Measurements from ENCODE around the gene TTC39C. TPM values are rescaled to one million over a fixed set of nuclear protein-coding genes. Genes with fewer than 3 reads are reported as not detected.

Gene TTC39C
- total RNA-seq, 1 donor from 2014 or later = 12.8 TPM

DNA sequence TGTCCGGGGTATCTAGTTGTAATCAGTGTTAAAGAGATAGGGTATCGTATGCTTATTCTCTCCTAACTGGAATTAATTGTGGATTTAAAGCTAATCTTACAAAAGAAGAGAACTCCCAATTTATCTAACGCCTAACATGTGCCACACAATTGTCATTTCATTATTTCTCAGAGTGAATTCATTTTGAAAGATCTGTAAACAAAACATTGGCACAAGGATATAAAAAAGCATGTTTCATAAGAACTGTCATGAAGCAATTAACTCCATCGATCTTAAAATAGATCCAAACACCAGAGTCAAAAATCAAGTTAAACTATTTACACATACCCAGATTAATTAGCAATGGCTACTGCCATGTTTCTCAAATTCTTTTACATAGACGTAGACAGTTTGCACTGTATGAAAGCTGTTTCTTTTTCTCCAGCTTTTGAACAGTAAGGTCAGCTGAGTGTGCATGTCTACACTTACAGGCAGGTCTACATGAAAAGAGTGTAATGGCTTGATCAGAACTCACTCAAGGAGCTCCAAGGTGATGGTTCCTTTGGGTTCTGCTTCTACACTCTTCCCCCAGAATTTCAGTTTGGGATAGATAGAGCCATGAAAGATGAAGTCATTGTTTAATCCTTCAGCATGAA, 163.1 kb downstream of the TTC39C start:
- H4K20me1 ChIP-seq (ENCODE audit: insufficient read depth, low read length) = no peaks in the 10 kb centered on the region
- H3K36me3 Mint-ChIP-seq (ENCODE audit: low read depth, unreplicated experiment) = peaks cover 10% of the 10 kb centered on the region
- H3K27me3 Mint-ChIP-seq (ENCODE audit: low read depth, unreplicated experiment) = no peaks in the 10 kb centered on the region
- no peak overlapping the region for H3K27ac Mint-ChIP-seq (ENCODE audit: unreplicated experiment)
- no peak for DNase-seq (ENCODE audit: low read depth)
- no peaks in the 10 kb centered on the region for H3K27me3 ChIP-seq (ENCODE audit: insufficient read depth, low read length)
- peaks cover 18% of the 10 kb centered on the region for H3K4me1 Mint-ChIP-seq (ENCODE audit: low read depth, unreplicated experiment)
- peaks cover 2% of the 10 kb centered on the region for H3K9me3 Mint-ChIP-seq (ENCODE audit: unreplicated experiment)
- H3K27ac ChIP-seq (ENCODE audit: low read depth, low read length) = no peak overlapping the region
- no peak for FAIRE-seq
- no peak overlapping the region for H3K4me3 Mint-ChIP-seq (ENCODE audit: unreplicated experiment)
- no peak overlapping the region for H3K9ac ChIP-seq (ENCODE audit: low read length)
- H3K36me3 ChIP-seq (ENCODE audit: insufficient read depth, low read length) = peaks cover 3% of the 10 kb centered on the region
- no peak overlapping the region for H3K4me3 ChIP-seq (ENCODE audit: insufficient read depth, low read depth, low read length)
- no peak overlapping the region for H2AFZ ChIP-seq (ENCODE audit: low read depth, low read length)
- H3K4me1 ChIP-seq (ENCODE audit: insufficient read depth, low read length) = peaks cover 6% of the 10 kb centered on the region
- H3K4me2 ChIP-seq (ENCODE audit: low read length) = no peak overlapping the region
- TF ChIP-seq, protein P1, sequence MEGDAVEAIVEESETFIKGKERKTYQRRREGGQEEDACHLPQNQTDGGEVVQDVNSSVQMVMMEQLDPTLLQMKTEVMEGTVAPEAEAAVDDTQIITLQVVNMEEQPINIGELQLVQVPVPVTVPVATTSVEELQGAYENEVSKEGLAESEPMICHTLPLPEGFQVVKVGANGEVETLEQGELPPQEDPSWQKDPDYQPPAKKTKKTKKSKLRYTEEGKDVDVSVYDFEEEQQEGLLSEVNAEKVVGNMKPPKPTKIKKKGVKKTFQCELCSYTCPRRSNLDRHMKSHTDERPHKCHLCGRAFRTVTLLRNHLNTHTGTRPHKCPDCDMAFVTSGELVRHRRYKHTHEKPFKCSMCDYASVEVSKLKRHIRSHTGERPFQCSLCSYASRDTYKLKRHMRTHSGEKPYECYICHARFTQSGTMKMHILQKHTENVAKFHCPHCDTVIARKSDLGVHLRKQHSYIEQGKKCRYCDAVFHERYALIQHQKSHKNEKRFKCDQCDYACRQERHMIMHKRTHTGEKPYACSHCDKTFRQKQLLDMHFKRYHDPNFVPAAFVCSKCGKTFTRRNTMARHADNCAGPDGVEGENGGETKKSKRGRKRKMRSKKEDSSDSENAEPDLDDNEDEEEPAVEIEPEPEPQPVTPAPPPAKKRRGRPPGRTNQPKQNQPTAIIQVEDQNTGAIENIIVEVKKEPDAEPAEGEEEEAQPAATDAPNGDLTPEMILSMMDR (IDR thresholded peaks at IDR 0.05; ENCODE audit: insufficient read depth, low read depth, low read length) = no peak
- no peak for TF ChIP-seq EZH2 (IDR thresholded peaks at IDR 0.05; ENCODE audit: insufficient read depth, low read length)
- H3K79me2 ChIP-seq (ENCODE audit: insufficient read depth, low read length) = no peaks in the 10 kb centered on the region
- no peaks in the 10 kb centered on the region for H3K9me3 ChIP-seq (ENCODE audit: insufficient read depth, low read depth, low read length)

- no peak overlapping the region for H3K4me3 Mint-ChIP-seq (ENCODE audit: unreplicated experiment)
- DNase-seq (ENCODE audit: low read depth) (no peak), FAIRE-seq (no peak)
- Histone ChIP-seq H3K79me2 (ENCODE audit: insufficient read depth, low read length) (no peaks in the 10 kb centered on the region), H4K20me1 (ENCODE audit: insufficient read depth, low read length) (no peaks in the 10 kb centered on the region), H3K36me3 (ENCODE audit: insufficient read depth, low read length) (no peaks in the 10 kb centered on the region), H3K9me3 (ENCODE audit: insufficient read depth, low read depth, low read length) (no peaks in the 10 kb centered on the region), H3K9ac (ENCODE audit: low read length) (no peak overlapping the region), H3K27ac (ENCODE audit: low read depth, low read length) (no peak overlapping the region), H3K27me3 (ENCODE audit: insufficient read depth, low read length) (no peaks in the 10 kb centered on the region), H3K4me2 (ENCODE audit: low read length) (no peak overlapping the region), H3K4me3 (ENCODE audit: insufficient read depth, low read depth, low read length) (no peak overlapping the region), H2AFZ (ENCODE audit: low read depth, low read length) (no peak overlapping the region), H3K4me1 (ENCODE audit: insufficient read depth, low read length) (peaks cover 7% of the 10 kb centered on the region)
- no peaks in the 10 kb centered on the region for H3K27me3 Mint-ChIP-seq (ENCODE audit: low read depth, unreplicated experiment)
- TF ChIP-seq, protein P1 (IDR thresholded peaks at IDR 0.05; ENCODE audit: insufficient read depth, low read depth, low read length) = no peak
- TF ChIP-seq EZH2 (IDR thresholded peaks at IDR 0.05; ENCODE audit: insufficient read depth, low read length) = no peak
- H3K4me1 Mint-ChIP-seq (ENCODE audit: low read depth, unreplicated experiment) = peaks cover 18% of the 10 kb centered on the region
- no peak overlapping the region for H3K27ac Mint-ChIP-seq (ENCODE audit: unreplicated experiment)
- H3K36me3 Mint-ChIP-seq (ENCODE audit: low read depth, unreplicated experiment) = peaks cover 10% of the 10 kb centered on the region
- H3K9me3 Mint-ChIP-seq (ENCODE audit: unreplicated experiment) = no peaks in the 10 kb centered on the region
Observed at GRCh38 chr18:24180048-24180447, 165.5 kb downstream of the TTC39C start.

GRCh38 chr18:24181806-24182205, 167.3 kb downstream of the TTC39C start:
- Histone ChIP-seq H3K79me2 (ENCODE audit: insufficient read depth, low read length) (no peaks in the 10 kb centered on the region), H3K9me3 (ENCODE audit: insufficient read depth, low read depth, low read length) (no peaks in the 10 kb centered on the region), H2AFZ (ENCODE audit: low read depth, low read length) (no peak overlapping the region), H3K27ac (ENCODE audit: low read depth, low read length) (peak overlapping the region; percentile 16), H4K20me1 (ENCODE audit: insufficient read depth, low read length) (no peaks in the 10 kb centered on the region), H3K36me3 (ENCODE audit: insufficient read depth, low read length) (no peaks in the 10 kb centered on the region), H3K9ac (ENCODE audit: low read length) (no peak overlapping the region), H3K4me1 (ENCODE audit: insufficient read depth, low read length) (peaks cover 7% of the 10 kb centered on the region), H3K4me3 (ENCODE audit: insufficient read depth, low read depth, low read length) (no peak overlapping the region), H3K27me3 (ENCODE audit: insufficient read depth, low read length) (no peaks in the 10 kb centered on the region), H3K4me2 (ENCODE audit: low read length) (peak overlapping the region; percentile 42)
- TF ChIP-seq, protein P1 (IDR thresholded peaks at IDR 0.05; ENCODE audit: insufficient read depth, low read depth, low read length) = no peak
- no peak for TF ChIP-seq EZH2 (IDR thresholded peaks at IDR 0.05; ENCODE audit: insufficient read depth, low read length)
- Mint-ChIP-seq H3K4me3 (ENCODE audit: unreplicated experiment) (no peak overlapping the region), H3K9me3 (ENCODE audit: unreplicated experiment) (no peaks in the 10 kb centered on the region), H3K4me1 (ENCODE audit: low read depth, unreplicated experiment) (peaks cover 20% of the 10 kb centered on the region), H3K36me3 (ENCODE audit: low read depth, unreplicated experiment) (peaks cover 10% of the 10 kb centered on the region), H3K27ac (ENCODE audit: unreplicated experiment) (peak overlapping the region; percentile 94), H3K27me3 (ENCODE audit: low read depth, unreplicated experiment) (no peaks in the 10 kb centered on the region)
- DNase-seq (ENCODE audit: low read depth) (peak; percentile 66), FAIRE-seq (no peak)

All from astrocyte (in vitro differentiated cells and primary cell).